GM23338 (cell line): Measurements from ENCODE around the gene PTPRS. TPM values are rescaled to one million over a fixed set of nuclear protein-coding genes. Genes with fewer than 3 reads are reported as not detected.

ENCODE experiments used
- ATAC-seq: fragments of 200-7000 bp; cut with Tn5 transposase; 3 replicates; pipeline ENCODE4 v1.9.1; 2020
- DNase-seq: peaks from one replicate; pipeline ENCODE4 v3.0.0-alpha.2; 2015; ENCODE audit warnings: low spot score
- H2AFZ ChIP-seq: fragments of 200-600 bp; sonication (generic); 2 replicates; pipeline ENCODE4 v1.8.0; 2016; ENCODE audit warnings: antibody characterized with exemption, mild to moderate bottlenecking, moderate library complexity
- H3F3A ChIP-seq: fragments of 200-600 bp; sonication (generic); replicated peaks from 2 replicates; pipeline ENCODE4 v1.8.0; 2017; ENCODE audit warnings: antibody characterized with exemption, mixed run types, low read depth
- H3K27ac ChIP-seq: fragments of 200-600 bp; sonication (generic); 2 replicates; pipeline ENCODE4 v1.6.1; 2016; ENCODE audit warnings: low read depth
- H3K27me3 ChIP-seq: fragments of 200-600 bp; sonication (generic); 2 replicates; pipeline ENCODE4 v1.8.0; 2016; ENCODE audit warnings: mild to moderate bottlenecking, mixed run types, moderate library complexity; ENCODE audit not compliant: insufficient read depth
- H3K36me3 ChIP-seq: fragments of 200-600 bp; sonication (generic); 2 replicates; pipeline ENCODE4 v1.8.0; 2016; ENCODE audit warnings: mild to moderate bottlenecking; ENCODE audit not compliant: insufficient read depth
- H3K4me1 ChIP-seq: fragments of 200-600 bp; sonication (generic); 2 replicates; pipeline ENCODE4 v1.8.0; 2016; ENCODE audit warnings: mild to moderate bottlenecking, moderate library complexity; ENCODE audit not compliant: insufficient read depth
- H3K4me2 ChIP-seq: fragments of 200-600 bp; sonication (generic); 2 replicates; pipeline ENCODE4 v1.7.1; 2017; ENCODE audit warnings: mixed run types
- H3K4me3 ChIP-seq: fragments of 200-600 bp; sonication (generic); 2 replicates; pipeline ENCODE4 v1.6.1; 2016; ENCODE audit warnings: mixed run types
- H3K79me2 ChIP-seq: fragments of 200-600 bp; sonication (generic); replicated peaks from 2 replicates; pipeline ENCODE4 v1.8.0; 2017; ENCODE audit warnings: mild to moderate bottlenecking; ENCODE audit not compliant: insufficient read depth
- H3K9me2 ChIP-seq: fragments of 200-600 bp; sonication (generic); 2 replicates; pipeline ENCODE4 v1.8.0; 2017; ENCODE audit not compliant: insufficient read depth
- H4K20me1 ChIP-seq: fragments of 200-600 bp; sonication (generic); replicated peaks from 2 replicates; pipeline ENCODE4 v1.8.0; 2017; ENCODE audit warnings: mild to moderate bottlenecking; ENCODE audit not compliant: insufficient read depth
- H3K27ac Mint-ChIP-seq: 2 replicates; pipeline ENCODE4 v1.8.0; 2020; ENCODE audit warnings: inconsistent platforms, mild to moderate bottlenecking, moderate library complexity, mixed read lengths
- H3K27me3 Mint-ChIP-seq: 3 replicates; pipeline ENCODE4 v1.8.0; 2022; ENCODE audit warnings: low read depth, mild to moderate bottlenecking, moderate library complexity, mixed read lengths, inconsistent platforms; ENCODE audit not compliant: insufficient read depth, poor library complexity
- H3K36me3 Mint-ChIP-seq: 3 replicates; pipeline ENCODE4 v1.8.0; 2021; ENCODE audit warnings: low read depth, mild to moderate bottlenecking, inconsistent platforms, moderate library complexity, mixed read lengths
- H3K4me1 Mint-ChIP-seq: 3 replicates; pipeline ENCODE4 v1.8.0; 2020; ENCODE audit warnings: mild to moderate bottlenecking, inconsistent platforms, mixed read lengths
- H3K4me3 Mint-ChIP-seq: 3 replicates; pipeline ENCODE4 v1.8.0; 2021; ENCODE audit warnings: moderate library complexity, mild to moderate bottlenecking, inconsistent platforms, mixed read lengths
- H3K9me3 Mint-ChIP-seq: 3 replicates; pipeline ENCODE4 v1.8.0; 2020; ENCODE audit warnings: moderate library complexity, mild to moderate bottlenecking, inconsistent platforms, mixed read lengths
- CREB1 ChIP-seq: fragments of 250-450 bp; sonication (Bioruptor Pico); IDR thresholded peaks from 2 replicates; pipeline ENCODE4 v1.5.0; 2020; ENCODE audit warnings: low read depth, mild to moderate bottlenecking, moderate library complexity
- ETS1 ChIP-seq: IDR thresholded peaks from 2 replicates; pipeline ENCODE4 v1.6.1; 2016; ENCODE audit warnings: antibody characterized with exemption
- EZH2 ChIP-seq: fragments of 200-600 bp; sonication (generic); IDR thresholded peaks from one replicate; pipeline ENCODE4 v1.8.0; 2017; ENCODE audit warnings: antibody characterized with exemption, mild to moderate bottlenecking, low read depth; ENCODE audit not compliant: unreplicated experiment
- EZH2phosphoT487 ChIP-seq: fragments of 200-600 bp; sonication (generic); IDR thresholded peaks from one replicate; pipeline ENCODE4 v1.8.1; 2018; ENCODE audit warnings: antibody characterized with exemption; ENCODE audit not compliant: unreplicated experiment
- JUNB ChIP-seq: IDR thresholded peaks from one replicate; pipeline ENCODE4 v1.6.1; 2016; ENCODE audit warnings: antibody characterized with exemption; ENCODE audit not compliant: unreplicated experiment
- NANOG ChIP-seq: IDR thresholded peaks from 2 replicates; pipeline ENCODE4 v1.6.1; 2016; ENCODE audit warnings: antibody characterized with exemption, borderline replicate concordance
- POLR2AphosphoS5 ChIP-seq: IDR thresholded peaks from 2 replicates; pipeline ENCODE4 v1.6.1; 2016; ENCODE audit warnings: antibody characterized with exemption, low read depth
- REST ChIP-seq: IDR thresholded peaks from one replicate; pipeline ENCODE4 v1.6.1; 2018; ENCODE audit warnings: antibody characterized with exemption; ENCODE audit not compliant: unreplicated experiment
- STAT1 ChIP-seq: IDR thresholded peaks from one replicate; pipeline ENCODE4 v1.6.1; 2016; ENCODE audit warnings: antibody characterized with exemption; ENCODE audit not compliant: unreplicated experiment
- ZNF114 ChIP-seq: fragments of 250-450 bp; sonication (Bioruptor Pico); IDR thresholded peaks from 2 replicates; pipeline ENCODE4 v1.5.0; 2020; ENCODE audit warnings: mild to moderate bottlenecking, moderate library complexity
- ZNF331 ChIP-seq: fragments of 250-450 bp; sonication (Bioruptor Pico); IDR thresholded peaks from 2 replicates; pipeline ENCODE4 v1.5.0; 2020; ENCODE audit warnings: low read depth, mild to moderate bottlenecking, moderate library complexity
- ZNF462 ChIP-seq: fragments of 250-450 bp; sonication (Bioruptor Pico); IDR thresholded peaks from 2 replicates; pipeline ENCODE4 v1.5.0; 2020; ENCODE audit warnings: mild to moderate bottlenecking, moderate library complexity
- polyA plus RNA-seq: library from polyadenylated mRNA; unstranded; fragments of >200 nt; fragmentation: Nextera tagmentation; extraction: Ambion mirVana; gene quantifications from 2 replicates; pipeline ENCODE4 v1.2.1, GENCODE V29; 2016
- total RNA-seq: library from RNA; depleted of rRNA; stranded (reverse); fragments of >200 nt; shearing (Covaris generic); gene quantifications from 2 replicates; pipeline ENCODE4 v1.2.3, GENCODE V29; 2014

The PTPRS gene
- total and polyA plus RNA-seq, 2 experiments from 2014 or later, result 20.7 to 290 TPM

GRCh38 chr19:5355693-5356092, 15.1 kb upstream of the PTPRS start (continued):
- TF ChIP-seq ETS1, result no peak
- no peak for TF ChIP-seq NANOG

GRCh38 chr19:5355076-5355475, 14.5 kb upstream of the PTPRS start:
- Histone ChIP-seq H3F3A (no peaks in the 10 kb centered on the region), H3K79me2 (no peaks in the 10 kb centered on the region), H3K4me1 (peaks cover 4% of the 10 kb centered on the region; the same call in 1 of the 2 replicates), H3K9me2 (no peaks in the 10 kb centered on the region), H4K20me1 (no peaks in the 10 kb centered on the region; the same call in 1 of the 2 replicates), H3K4me3 (no peak overlapping the region), H3K4me2 (no peak overlapping the region), H3K27me3 (no peaks in the 10 kb centered on the region), H2AFZ (no peak overlapping the region), H3K36me3 (no peaks in the 10 kb centered on the region), H3K27ac (no peak overlapping the region)
- Mint-ChIP-seq H3K9me3 (no peaks in the 10 kb centered on the region; the same call in 2 of the 3 replicates), H3K27ac (no peak overlapping the region), H3K36me3 (no peaks in the 10 kb centered on the region), H3K4me3 (no peak overlapping the region), H3K4me1 (peaks cover 7% of the 10 kb centered on the region; the same call in 2 of the 3 replicates), H3K27me3 (peaks cover 14% of the 10 kb centered on the region)
- DNase-seq (no peak), ATAC-seq (no peak)
- no peak for TF ChIP-seq REST
- TF ChIP-seq NANOG, result no peak
- no peak for TF ChIP-seq STAT1
- TF ChIP-seq ETS1, result no peak
- no peak for TF ChIP-seq EZH2
- no peak for TF ChIP-seq ZNF462 (CRISPR knock-in tag)
- TF ChIP-seq CREB1 (CRISPR knock-in tag), result no peak
- TF ChIP-seq POLR2AphosphoS5, result no peak
- TF ChIP-seq ZNF114, result no peak
- no peak for TF ChIP-seq ZNF331
- TF ChIP-seq EZH2phosphoT487, result no peak
- TF ChIP-seq JUNB, result no peak
